CD1c-positive myeloid dendritic cell (primary cell): ENCODE measurements around the gene STX11.
A peak's percentile ranks its signal among the peaks of the same experiment; 100 is the strongest.

Experiments
- DNase-seq: peaks from one replicate; pipeline ENCODE4 v3.0.0-alpha.2; 2016; ENCODE audit errors: extremely low spot score

STX11 gene

GRCh38 chr6:144214622-144215401, 64.5 kb downstream of the STX11 start:
- no peak for DNase-seq

DNA sequence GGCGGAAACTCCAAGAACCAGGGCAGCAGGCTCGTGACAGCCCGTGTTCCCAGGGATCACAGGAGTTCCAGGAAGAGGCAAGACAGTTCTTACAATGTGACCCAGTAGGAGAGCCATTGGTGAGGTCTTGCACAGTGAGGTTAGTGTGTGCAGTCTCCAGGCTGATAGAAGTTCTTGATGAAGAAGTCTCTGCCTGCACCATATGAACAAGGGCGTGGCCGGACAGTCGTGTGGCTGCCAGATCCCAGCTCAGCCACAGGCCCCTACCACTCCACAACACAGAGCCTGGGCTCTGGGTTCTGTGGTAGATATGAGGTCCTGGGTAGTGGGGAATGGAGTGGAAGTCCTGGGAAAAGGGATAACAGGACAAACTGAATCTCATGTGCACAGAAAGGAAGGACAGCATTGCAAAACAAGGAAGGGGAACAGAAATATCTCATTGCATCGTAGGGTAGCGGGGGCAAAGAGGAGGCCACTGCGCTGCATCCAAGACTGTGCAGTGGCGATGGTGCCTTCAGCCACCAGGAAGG, 65.2 kb downstream of the STX11 start:
- DNase-seq: peak; percentile 24

DNA sequence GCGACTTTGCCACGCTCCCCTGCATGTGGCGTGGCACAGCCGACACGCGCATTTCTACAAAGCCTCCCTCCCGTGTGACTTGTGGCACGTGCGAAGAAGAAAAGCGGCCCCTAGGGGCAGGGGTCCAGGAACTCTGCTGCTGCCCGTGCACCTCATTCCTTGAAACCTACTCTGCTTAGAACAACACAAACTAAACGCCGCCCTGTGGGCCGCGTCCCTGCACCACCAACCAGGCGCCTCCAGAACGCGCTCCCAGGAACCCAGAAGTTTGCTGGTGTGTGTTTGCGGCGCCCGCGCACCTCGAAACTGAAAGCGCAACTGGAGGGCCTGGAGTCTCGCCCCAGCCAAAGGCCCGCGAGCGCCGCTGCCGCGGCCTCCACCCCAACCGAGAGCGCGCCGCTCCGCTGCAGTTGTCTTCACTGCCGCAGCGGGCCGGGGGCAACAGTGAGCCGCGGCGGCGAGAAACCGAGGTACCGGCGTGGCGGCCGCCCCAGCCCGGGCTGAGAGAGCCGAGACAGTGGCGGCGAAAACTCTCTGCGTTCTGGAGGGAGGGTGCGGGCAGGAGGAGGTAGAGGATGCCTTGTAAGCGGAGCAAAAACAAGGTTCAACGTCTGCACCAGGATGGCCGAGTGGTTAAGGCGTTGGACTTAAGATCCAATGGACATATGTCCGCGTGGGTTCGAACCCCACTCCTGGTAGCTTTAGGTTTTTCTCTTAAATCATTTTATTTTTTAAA, 65.8 kb downstream of the STX11 start:
- peak; percentile 94 for DNase-seq

DNA sequence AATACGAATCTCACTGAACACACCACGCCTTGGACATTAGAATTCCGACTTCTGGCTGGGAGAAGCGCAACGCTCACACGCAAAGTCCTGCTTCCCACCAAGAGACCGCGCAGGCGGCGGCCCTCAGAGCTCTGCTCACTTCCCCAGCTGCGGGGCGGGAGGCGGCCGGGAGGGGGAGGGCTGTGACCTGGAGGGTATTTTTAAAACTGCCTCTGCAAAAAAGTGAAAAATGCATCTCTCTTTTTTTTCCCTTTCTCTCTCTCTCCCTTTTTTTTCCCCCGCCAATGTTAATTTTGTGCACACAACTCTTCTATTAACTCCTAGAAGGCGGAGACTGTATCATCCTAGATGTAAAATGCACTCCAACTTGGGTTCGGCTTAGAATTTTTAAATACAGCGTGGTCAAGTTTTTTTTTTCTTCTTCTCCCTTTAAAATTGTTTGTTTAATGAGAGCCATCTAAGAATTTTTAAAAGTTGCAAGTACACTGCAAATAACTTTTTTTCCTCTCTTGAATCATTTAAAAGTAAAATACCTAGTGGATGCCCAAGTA, 66.4 kb downstream of the STX11 start:
- no peak for DNase-seq

- DNase-seq: no peak
Measured at GRCh38 chr6:144217264-144217663, 66.9 kb downstream of the STX11 start.

- no peak for DNase-seq
Measured at GRCh38 chr6:144217797-144218196, 67.5 kb downstream of the STX11 start.

DNA sequence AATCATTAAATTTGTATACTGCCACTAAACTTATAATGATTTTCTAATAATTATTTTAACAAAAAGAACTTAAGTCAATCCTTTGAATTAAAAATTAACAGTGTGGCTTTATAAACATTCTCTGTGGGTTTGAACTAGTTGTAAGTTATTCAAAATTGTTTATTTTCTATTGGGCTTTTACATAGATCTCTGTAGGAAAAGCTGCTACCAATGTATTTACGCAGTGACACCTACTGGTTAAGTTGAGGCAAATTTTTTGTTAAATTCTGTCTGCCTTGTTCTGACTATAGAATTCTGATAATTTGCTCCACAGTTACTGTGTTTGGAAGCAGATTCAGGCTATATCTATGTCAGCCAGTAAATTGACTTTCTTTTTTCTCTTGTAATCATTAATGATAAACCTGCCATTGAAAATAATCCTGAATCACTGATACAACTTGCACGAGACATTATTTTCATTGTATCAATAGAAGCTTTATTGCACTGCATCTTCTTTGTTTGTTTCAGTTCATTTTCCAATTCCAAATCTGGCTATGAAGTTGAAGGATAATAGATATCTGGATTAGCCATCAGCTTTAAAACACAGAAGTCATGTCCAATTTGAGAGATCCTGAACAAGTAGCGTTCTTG, 68.9 kb downstream of the STX11 start:
- peak; percentile 71 for DNase-seq

GRCh38 chr6:144220031-144220790, 69.9 kb downstream of the STX11 start:
- DNase-seq: no peak

DNA sequence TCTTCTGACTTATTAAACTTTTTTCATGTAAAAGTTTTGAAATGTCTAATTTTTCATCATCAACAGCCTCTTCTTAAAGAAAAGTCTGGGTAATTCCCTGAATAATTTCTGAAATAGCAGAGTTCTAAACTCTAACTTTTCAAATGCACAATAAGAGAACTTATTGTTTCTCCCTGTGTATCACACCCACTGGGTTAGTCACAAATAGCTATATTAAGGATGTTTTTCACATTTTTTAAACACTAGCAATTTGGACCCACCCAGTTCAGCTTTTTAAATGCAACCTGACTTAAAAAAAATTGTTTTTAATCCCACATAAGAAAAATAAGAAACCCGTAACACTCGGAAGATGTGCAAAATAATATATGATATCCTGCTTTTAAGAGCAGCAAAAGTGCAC, 73.4 kb downstream of the STX11 start:
- DNase-seq: no peak

DNA sequence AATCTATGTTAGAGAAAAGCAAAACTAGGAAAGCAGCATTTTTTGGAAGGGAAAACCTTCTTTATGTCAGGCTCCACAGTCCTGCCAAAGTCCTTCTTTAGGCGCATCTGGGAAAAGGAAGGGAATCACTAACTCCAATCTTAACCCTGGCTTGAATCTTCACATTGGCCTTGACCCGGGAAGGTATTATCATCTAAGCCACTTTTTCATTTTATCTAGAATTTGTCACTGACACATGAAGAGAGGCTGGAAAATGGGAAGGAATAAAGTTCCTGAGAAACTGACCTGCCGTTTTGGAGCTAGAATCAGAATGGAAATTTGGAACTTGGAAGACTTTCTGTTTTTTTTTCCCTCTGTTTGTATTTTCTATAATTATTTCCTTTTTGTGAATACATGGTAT, 81.4 kb downstream of the STX11 start:
- DNase-seq: no peak

DNA sequence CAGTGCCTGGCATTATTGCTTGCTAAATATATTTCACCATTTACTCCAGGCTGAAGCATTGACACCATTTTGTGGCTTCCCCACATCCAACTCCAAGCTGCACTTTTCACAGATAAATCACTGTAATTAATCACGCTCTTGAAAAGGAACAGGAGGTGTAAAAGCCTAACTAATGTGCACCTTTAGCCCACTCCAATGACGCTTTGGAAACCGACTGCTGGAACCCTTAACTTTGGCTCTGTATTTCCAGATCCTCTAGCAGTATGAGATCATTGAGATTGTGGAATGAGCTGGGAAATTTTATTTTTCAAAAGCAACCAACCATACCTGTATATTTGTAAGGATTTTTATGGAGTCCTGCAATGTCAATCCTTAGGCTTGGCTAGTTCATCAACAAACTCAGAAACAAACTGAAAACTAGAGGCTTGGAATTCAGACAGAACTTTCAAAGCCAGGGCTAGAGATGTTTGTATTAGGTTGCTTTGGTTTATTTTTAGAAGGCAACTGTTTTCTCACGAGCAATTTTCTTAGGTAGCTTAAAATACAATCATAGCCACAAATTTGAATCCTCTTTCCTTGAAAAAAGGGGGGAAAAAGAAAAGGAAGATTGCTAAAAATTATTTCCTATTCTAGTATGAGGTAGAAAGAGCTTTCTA, 82.0 kb downstream of the STX11 start:
- no peak for DNase-seq

GRCh38 chr6:144232832-144233230, 82.5 kb downstream of the STX11 start:
- no peak for DNase-seq

GRCh38 chr6:144234399-144234798, 84.1 kb downstream of the STX11 start:
- DNase-seq: no peak

- DNase-seq: no peak
Measured at GRCh38 chr6:144234935-144235334, 84.6 kb downstream of the STX11 start.
